B cell (primary cell): ENCODE measurements around the gene ZBTB32. TPM values are rescaled to one million over a fixed set of nuclear protein-coding genes. Genes with fewer than 3 reads are reported as not detected.
A peak's percentile ranks its signal among the peaks of the same experiment; 100 is the strongest.

Experiments
- ATAC-seq: fragments of 200-7000 bp; cut with Tn5 transposase; one replicate; pipeline ENCODE4 v1.10.0; 2021; ENCODE audit warnings: low read depth, mild to moderate bottlenecking, moderate number of reproducible peaks, moderate library complexity
- CTCF ChIA-PET: fragments of 350-600 bp; sonication (Branson Sonifier 250); formaldehyde crosslinking; loops from one replicate; lab custom pipeline; 2021; ENCODE audit warnings: antibody characterized with exemption, inconsistent platforms; lab: Charles Lee
- POLR2A ChIA-PET: fragments of 350-600 bp; sonication (Branson Sonifier 250); formaldehyde crosslinking; loops from one replicate; lab custom pipeline; 2021; ENCODE audit warnings: antibody characterized with exemption; lab: Charles Lee
- DNase-seq: peaks from one replicate; pipeline ENCODE4 v3.0.0; 2013
- H2AFZ ChIP-seq: 2 replicates; pipeline ENCODE4 v1.6.1; 2012; ENCODE audit warnings: mild to moderate bottlenecking, low read depth, low read length; ENCODE audit not compliant: insufficient read depth, poor library complexity, severe bottlenecking
- H3K27ac ChIP-seq, 2 donors: 1 replicate in 1 of 2; 2 replicates in 1 of 2; pipeline ENCODE4 v1.5.1; 2012 to 2013; ENCODE audit warnings: low read length in 2 of 2, mild to moderate bottlenecking in 2 of 2, moderate library complexity in 1 of 2
- H3K27me3 ChIP-seq, 4 experiments: fragments of 200-600 bp in 1 of 4; sonication (generic) in 1 of 4; replicated peaks in 1 of 4; 1 replicate in 2 of 4; 2 replicates in 2 of 4; pipeline versions ENCODE4 v1.6.1 to v1.7.0; 2013 to 2016; ENCODE audit warnings: low read length in 3 of 4, mild to moderate bottlenecking in 2 of 4, mixed read lengths in 1 of 4, moderate library complexity in 1 of 4; ENCODE audit not compliant: insufficient read depth in 4 of 4, control insufficient read depth in 3 of 4; ENCODE audit errors: control extremely low read depth in 1 of 4
- H3K36me3 ChIP-seq, 2 experiments: replicated peaks in 1 of 2; 1 replicate in 1 of 2; 2 replicates in 1 of 2; pipeline versions ENCODE4 v1.6.1 to v1.7.1; 2013; ENCODE audit warnings: low read length in 1 of 2; ENCODE audit not compliant: insufficient read depth in 2 of 2, control insufficient read depth in 1 of 2; ENCODE audit errors: control extremely low read depth in 1 of 2, extremely low read depth in 1 of 2
- H3K4me1 ChIP-seq, 2 donors: fragments of 200-600 bp in 1 of 2; sonication (generic) in 1 of 2; 1 replicate in 1 of 2; 2 replicates in 1 of 2; pipeline versions ENCODE4 v1.5.1 to v1.6.1; 2013 to 2017; ENCODE audit warnings: low read length in 2 of 2; ENCODE audit not compliant: control insufficient read depth in 2 of 2, insufficient read depth in 2 of 2
- H3K4me2 ChIP-seq: replicated peaks from 2 replicates; pipeline ENCODE3; 2012; ENCODE audit warnings: mild to moderate bottlenecking, low read depth, low read length; ENCODE audit not compliant: poor library complexity, severe bottlenecking
- H3K4me3 ChIP-seq, 5 experiments: fragments of 200-600 bp in 1 of 5; sonication (generic) in 1 of 5; 1 replicate in 3 of 5; 2 replicates in 2 of 5; pipeline versions ENCODE4 v1.5.1 to v1.7.0; 2011 to 2016; ENCODE audit warnings: low read length in 4 of 5, mild to moderate bottlenecking in 4 of 5, low read depth in 2 of 5, control low read depth in 1 of 5, moderate library complexity in 1 of 5; ENCODE audit not compliant: insufficient read depth in 1 of 5; ENCODE audit errors: control extremely low read depth in 1 of 5, extremely low read depth in 1 of 5
- H3K79me2 ChIP-seq: fragments of 200-600 bp; sonication (generic); one replicate; pipeline ENCODE4 v1.6.0; 2016; ENCODE audit warnings: low read length; ENCODE audit not compliant: control insufficient read depth, insufficient read depth
- H3K9ac ChIP-seq: fragments of 200-600 bp; sonication (generic); 2 replicates; pipeline ENCODE4 v1.6.1; 2017; ENCODE audit warnings: mild to moderate bottlenecking, low read length, moderate library complexity
- H3K9me3 ChIP-seq, 3 donors: one replicate each; pipeline versions ENCODE4 v1.6.1 to v1.7.1; 2013; ENCODE audit warnings: low read length in 2 of 3; ENCODE audit not compliant: control insufficient read depth in 2 of 3, insufficient read depth in 1 of 3; ENCODE audit errors: control extremely low read depth in 1 of 3
- H4K20me1 ChIP-seq: 2 replicates; pipeline ENCODE4 v1.6.0; 2012; ENCODE audit warnings: mild to moderate bottlenecking, low read length; ENCODE audit not compliant: insufficient read depth, control insufficient read depth, poor library complexity, severe bottlenecking
- H3K27ac Mint-ChIP-seq: one replicate; pipeline ENCODE4 v1.8.0; 2021; ENCODE audit warnings: mixed read lengths
- H3K27me3 Mint-ChIP-seq: one replicate; pipeline ENCODE4 v1.8.0; 2021; ENCODE audit warnings: mixed read lengths
- H3K4me1 Mint-ChIP-seq: one replicate; pipeline ENCODE4 v1.8.0; 2021; ENCODE audit warnings: mixed read lengths
- H3K4me3 Mint-ChIP-seq: one replicate; pipeline ENCODE4 v1.8.0; 2021; ENCODE audit warnings: mixed read lengths
- H3K9me3 Mint-ChIP-seq: one replicate; pipeline ENCODE4 v1.8.0; 2022; ENCODE audit warnings: mixed read lengths; ENCODE audit not compliant: insufficient read depth
- EZH2 ChIP-seq: IDR thresholded peaks from 2 replicates; pipeline ENCODE4 v1.6.1; 2012; ENCODE audit warnings: borderline replicate concordance, low read depth, mild to moderate bottlenecking, moderate library complexity, low read length; ENCODE audit not compliant: insufficient read depth, poor library complexity, severe bottlenecking
- WGBS: methylation state at CpG from one replicate; pipeline ENCODE4 v1.1.5; 2013; ENCODE audit warnings: missing lambda C conversion rate; ENCODE audit not compliant: insufficient coverage; 5-methylcytosine and 5-hydroxymethylcytosine counted together
- intact Hi-C: fragments of 100-400 bp; cut with micrococcal nuclease; formaldehyde crosslinking; loops from one replicate; pipeline ENCODE4 v1.10.0; 2022
- polyA plus RNA-seq: library from polyadenylated mRNA; depleted of rRNA; stranded (reverse); fragments of >200 nt; gene quantifications from 2 replicates; pipeline ENCODE4 v1.2.3, GENCODE V29; 2012
- total RNA-seq, 2 donors: library from RNA; stranded (reverse); fragments of 120-200 nt in 1 of 2; gene quantifications; 1 replicate in 1 of 2; 2 replicates in 1 of 2; pipeline versions ENCODE4 v1.2.3 to v1.2.4, GENCODE V29; 2013 to 2022
- TF ChIP-seq, protein P1 (sequence below): fragments of 200-600 bp; IDR thresholded peaks from one replicate; pipeline ENCODE4 v1.8.0; 2022; ENCODE audit warnings: antibody characterized with exemption, mild to moderate bottlenecking

ZBTB32 gene
- total and polyA plus RNA-seq, 2 donors (not counting 1 experiment from before 2014, with no cell fraction given): 18.9 to 28.1 TPM

- Histone ChIP-seq H3K4me2 (peak overlapping the region; percentile 94), H4K20me1 (peaks cover 3% of the 10 kb centered on the region), H3K4me1 (peaks cover 33 to 76% of the 10 kb centered on the region in 2 donors), H3K27ac (peak overlapping the region; percentile 85), H3K4me3 (peak overlapping the region in 4 of 5 experiments; percentile 39 to 76 (median 51)), H3K36me3 (no peaks in the 10 kb centered on the region), H3K9ac (peak overlapping the region; percentile 58), H3K9me3 (no peaks in the 10 kb centered on the region), H3K79me2 (peaks cover 25% of the 10 kb centered on the region), H3K27me3 (no peaks in the 10 kb centered on the region), H2AFZ (no peak overlapping the region)
- Mint-ChIP-seq H3K4me1 (peaks cover 64% of the 10 kb centered on the region), H3K4me3 (peak overlapping the region; percentile 98), H3K27me3 (no peaks in the 10 kb centered on the region), H3K27ac (peak overlapping the region; percentile 99), H3K9me3 (no peaks in the 10 kb centered on the region)
- 70% methylated on average over 1 of the region's 2 CpGs for WGBS
- ATAC-seq: no peak
- ChIA-PET CTCF (interaction anchor here (2.6 to 6.5 kb wide), 4 partner anchors 11 to 21 kb away, joined by 8 to 123 read pairs (median 28); no protein-coding TSS in a partner anchor), POLR2A (interaction anchor here (1.4 to 4.6 kb wide), 3 partner anchors 11 to 29 kb away, joined by 4 to 53 read pairs (median 6); partner anchors contain the start of gene IGFLR1)
- intact Hi-C loops: loop anchor here (10.0 kb wide), 2 partner anchors 191 to 369 kb away; partner anchors contain the start of genes FFAR1, HCST, NFKBID and TYROBP
- TF ChIP-seq, protein P1, sequence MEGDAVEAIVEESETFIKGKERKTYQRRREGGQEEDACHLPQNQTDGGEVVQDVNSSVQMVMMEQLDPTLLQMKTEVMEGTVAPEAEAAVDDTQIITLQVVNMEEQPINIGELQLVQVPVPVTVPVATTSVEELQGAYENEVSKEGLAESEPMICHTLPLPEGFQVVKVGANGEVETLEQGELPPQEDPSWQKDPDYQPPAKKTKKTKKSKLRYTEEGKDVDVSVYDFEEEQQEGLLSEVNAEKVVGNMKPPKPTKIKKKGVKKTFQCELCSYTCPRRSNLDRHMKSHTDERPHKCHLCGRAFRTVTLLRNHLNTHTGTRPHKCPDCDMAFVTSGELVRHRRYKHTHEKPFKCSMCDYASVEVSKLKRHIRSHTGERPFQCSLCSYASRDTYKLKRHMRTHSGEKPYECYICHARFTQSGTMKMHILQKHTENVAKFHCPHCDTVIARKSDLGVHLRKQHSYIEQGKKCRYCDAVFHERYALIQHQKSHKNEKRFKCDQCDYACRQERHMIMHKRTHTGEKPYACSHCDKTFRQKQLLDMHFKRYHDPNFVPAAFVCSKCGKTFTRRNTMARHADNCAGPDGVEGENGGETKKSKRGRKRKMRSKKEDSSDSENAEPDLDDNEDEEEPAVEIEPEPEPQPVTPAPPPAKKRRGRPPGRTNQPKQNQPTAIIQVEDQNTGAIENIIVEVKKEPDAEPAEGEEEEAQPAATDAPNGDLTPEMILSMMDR: no peak
- no peak for TF ChIP-seq EZH2
- DNase-seq: no peak
Observed at GRCh38 chr19:35713506-35713850, 9.1 kb downstream of the ZBTB32 start.

DNA sequence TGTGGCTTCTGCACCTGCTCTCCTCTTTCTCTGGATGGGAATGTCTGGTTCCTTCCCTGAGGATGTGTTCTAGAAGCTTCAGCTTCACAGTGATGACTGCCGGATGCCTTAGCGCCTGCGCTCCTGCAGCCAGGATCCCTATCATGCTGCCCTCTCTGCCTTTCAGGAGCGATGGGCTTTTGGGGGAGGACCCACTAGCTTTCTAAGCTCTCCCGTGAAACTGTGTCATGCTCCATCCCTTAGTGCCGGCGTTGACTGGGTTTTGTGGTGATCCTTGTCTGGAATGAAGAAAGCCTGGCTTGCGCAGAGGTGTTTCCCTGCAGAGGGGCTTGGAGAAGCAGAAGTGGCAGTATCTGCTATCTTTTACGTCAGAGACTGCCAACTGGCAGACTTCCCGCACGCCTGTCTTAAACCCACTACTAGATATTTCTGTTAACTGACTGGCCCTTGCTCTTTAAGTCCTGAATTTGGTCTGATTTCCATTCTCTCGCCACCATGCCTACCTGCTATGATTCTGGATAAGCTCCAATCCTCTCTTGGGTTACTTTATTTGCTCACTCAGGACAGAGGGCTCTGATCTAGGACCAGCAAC is 9.6 kb downstream of the ZBTB32 start:
- Histone ChIP-seq H3K9me3 (no peaks in the 10 kb centered on the region), H3K4me1 (peaks cover 37 to 82% of the 10 kb centered on the region in 2 donors), H2AFZ (no peak overlapping the region), H3K27me3 (no peaks in the 10 kb centered on the region), H3K9ac (peak overlapping the region; percentile 58), H3K36me3 (no peaks in the 10 kb centered on the region), H3K27ac (peak overlapping the region; percentile 85), H3K79me2 (peaks cover 30% of the 10 kb centered on the region), H4K20me1 (peaks cover 9% of the 10 kb centered on the region), H3K4me2 (peak overlapping the region; percentile 94), H3K4me3 (peak overlapping the region in 4 of 5 experiments; percentile 39 to 76 (median 51))
- POLR2A ChIA-PET: interaction anchor here (1.5 to 4.6 kb wide), 2 partner anchors 12 to 17 kb away, joined by 6 to 53 read pairs; no protein-coding TSS in a partner anchor
- CTCF ChIA-PET: interaction anchor here (2.7 to 6.5 kb wide), 3 partner anchors 11 to 21 kb away, joined by 15 to 123 read pairs (median 40); no protein-coding TSS in a partner anchor
- Mint-ChIP-seq H3K4me3 (peak overlapping the region; percentile 98), H3K27me3 (no peaks in the 10 kb centered on the region), H3K4me1 (peaks cover 68% of the 10 kb centered on the region), H3K9me3 (no peaks in the 10 kb centered on the region), H3K27ac (peak overlapping the region; percentile 99)
- intact Hi-C loops: loop anchor here (10.0 kb wide), 2 partner anchors 191 to 369 kb away; partner anchors contain the start of genes FFAR1, HCST, NFKBID and TYROBP
- 85% methylated on average over 12 of the region's 12 CpGs for WGBS
- ATAC-seq: no peak
- TF ChIP-seq EZH2: no peak
- TF ChIP-seq, protein P1: no peak
- peak; percentile 52 for DNase-seq
